Measurements from ENCODE around the gene ALK.
A peak's percentile ranks its signal among the peaks of the same experiment; 100 is the strongest.

The ALK gene

GRCh38 chr2:29253026-29253425 is 668.4 kb downstream of the ALK start:
- DNase-seq = peak; percentile 22

GRCh38 chr2:29251406-29251805 is 670.0 kb downstream of the ALK start:
- DNase-seq = peak; percentile 46

DNA sequence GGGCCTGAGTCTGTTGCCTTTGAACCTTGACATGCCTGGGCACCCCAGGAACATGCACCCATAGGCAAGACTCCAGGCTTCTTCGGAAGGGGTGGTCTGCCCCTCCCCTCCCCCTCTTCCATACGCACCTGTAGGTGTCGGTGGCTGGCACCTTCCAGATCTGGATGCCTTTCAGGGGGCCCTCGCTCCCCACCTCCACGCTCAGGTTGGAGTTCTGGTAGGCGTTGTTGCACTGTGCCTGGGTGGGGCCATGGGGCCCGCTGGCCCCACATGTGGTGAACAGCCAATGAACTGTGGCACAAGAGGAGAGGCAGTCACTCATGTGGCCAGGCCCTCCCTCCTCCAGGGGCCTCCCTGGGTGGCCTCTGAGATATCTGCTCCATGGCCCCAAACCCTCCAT is 670.4 kb downstream of the ALK start:
- DNase-seq = peak; percentile 46

DNA sequence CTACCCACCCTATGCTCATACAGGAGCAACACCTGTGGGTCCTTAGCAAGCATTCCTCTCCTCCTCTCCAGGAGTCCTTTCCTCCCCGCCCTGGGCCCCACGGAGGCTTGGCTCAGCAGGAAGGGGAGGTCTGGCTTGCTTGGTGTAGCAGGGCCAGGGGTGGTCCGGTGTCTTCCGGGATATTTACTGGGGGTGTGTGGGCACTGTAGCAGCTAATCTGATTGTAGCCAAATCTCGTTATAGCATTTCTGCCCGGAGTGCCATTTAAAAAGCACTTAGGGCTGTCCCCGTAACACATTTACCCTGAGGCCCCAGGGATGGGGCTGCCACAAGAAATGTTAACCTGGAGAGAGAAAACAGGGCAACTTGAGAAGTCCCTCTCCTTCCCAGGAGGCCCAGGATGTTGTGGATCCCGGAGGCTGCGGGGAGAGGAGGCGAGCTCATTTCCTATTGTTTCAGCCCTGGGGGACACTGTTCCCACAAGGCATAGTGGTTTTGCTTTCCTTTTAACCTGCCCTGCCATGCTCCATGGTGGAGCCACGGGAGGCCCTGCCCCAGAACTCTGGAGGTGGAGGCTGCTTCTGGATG is 671.6 kb downstream of the ALK start:
- DNase-seq = peak; percentile 19

GRCh38 chr2:29247336-29247914 is 674.0 kb downstream of the ALK start:
- peak; percentile 53 for DNase-seq

DNA sequence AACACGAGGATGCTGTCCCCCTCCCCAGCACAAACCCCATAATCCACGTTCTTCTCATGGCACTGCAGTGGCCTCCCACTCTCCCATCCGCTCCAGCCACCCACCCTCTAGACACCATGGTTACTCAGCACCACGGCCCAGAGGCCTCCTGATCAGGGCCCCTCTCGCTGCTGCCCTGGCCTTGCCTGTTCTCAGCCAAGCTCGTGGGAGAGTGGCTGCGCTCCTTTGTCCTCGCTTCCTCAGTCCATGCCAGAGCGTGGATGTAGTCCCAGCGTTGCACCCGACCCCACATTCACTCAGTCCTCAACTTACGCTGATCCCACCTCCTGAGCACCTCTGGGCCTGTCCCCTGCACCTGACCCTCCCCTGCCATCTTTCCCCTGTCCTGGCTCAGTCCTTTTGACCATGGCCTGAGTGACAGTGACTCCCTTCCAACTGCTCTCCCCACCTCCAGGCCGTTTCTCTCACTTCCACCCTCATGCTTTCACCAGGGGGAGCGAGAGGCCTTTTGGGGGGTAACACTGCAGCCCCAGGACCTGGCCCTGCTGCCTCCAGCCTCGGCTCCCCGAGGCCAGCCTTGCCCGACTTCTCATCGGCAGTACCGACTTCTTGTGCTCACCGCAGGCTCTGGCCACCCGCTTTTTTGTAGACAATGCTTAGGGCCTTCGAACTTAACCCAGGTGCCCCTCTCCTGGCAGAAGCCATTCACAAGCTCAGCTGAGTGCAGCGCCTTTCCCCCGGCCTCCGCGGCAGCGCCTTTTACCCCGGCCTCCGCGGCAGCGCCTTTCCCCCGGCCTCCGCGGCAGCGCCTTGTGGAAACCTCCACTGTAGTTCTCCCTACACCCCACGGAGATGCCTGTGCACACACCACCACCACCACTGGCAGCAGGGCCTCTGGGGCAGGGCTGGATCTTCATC is 674.7 kb downstream of the ALK start:
- DNase-seq = peak; percentile 60

GRCh38 chr2:29245742-29246382 is 675.5 kb downstream of the ALK start:
- DNase-seq = peak; percentile 56

- DNase-seq = peak; percentile 39
These were observed 676.2 kb downstream of the ALK start for GRCh38 chr2:29245035-29245741.

- DNase-seq = peak; percentile 39
These were observed 678.6 kb downstream of the ALK start for GRCh38 chr2:29242621-29243375.

DNA sequence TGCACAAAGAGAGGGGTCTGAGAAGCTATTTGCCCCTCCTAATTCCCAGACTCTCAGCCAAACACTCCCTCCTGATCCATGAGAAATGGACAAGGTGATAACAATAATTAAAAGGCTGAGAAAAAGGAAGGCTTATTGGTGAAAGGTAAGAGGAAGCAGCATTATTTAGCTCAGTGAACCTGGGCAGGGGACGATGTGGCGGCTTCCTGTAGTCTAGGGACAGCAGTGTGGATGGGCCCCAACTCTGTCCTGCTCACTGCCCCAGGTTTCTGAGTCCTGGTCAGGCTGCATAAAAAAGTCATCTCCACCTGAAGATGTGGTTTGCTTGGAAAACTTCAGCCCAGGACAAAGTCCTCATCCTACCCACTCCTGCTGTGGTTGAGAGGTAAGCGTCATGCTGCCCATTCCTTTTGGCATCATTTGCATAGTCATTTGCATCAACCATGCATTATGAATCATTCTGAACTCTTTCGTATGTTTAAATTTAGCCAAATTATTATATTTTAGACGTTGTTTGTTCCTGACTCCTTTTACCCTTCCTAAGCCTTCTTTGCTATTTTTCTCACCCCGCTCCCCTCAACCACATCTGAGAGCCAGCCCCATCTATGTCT is 679.3 kb downstream of the ALK start:
- DNase-seq = peak; percentile 14

DNA sequence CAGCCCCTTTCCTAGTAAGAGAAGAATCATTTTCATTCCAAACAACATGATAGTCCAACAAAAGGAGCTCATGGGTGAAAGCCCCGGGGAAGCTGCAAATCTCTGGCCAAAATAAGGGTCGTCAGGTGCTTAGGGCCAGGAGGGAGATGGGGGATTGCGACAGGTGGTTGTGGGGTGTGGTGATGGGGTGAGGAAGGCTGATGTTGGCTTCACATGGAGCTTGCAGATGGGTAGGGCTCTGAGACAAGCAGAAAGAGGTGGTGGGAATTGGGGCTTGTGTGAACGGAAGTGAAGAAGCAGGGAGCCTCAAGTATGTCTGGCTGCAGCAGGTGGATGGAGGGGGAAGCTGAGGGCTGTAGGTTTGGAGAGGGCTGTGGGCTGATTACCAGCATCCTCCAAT is 680.0 kb downstream of the ALK start:
- DNase-seq = peak; percentile 16

DNA sequence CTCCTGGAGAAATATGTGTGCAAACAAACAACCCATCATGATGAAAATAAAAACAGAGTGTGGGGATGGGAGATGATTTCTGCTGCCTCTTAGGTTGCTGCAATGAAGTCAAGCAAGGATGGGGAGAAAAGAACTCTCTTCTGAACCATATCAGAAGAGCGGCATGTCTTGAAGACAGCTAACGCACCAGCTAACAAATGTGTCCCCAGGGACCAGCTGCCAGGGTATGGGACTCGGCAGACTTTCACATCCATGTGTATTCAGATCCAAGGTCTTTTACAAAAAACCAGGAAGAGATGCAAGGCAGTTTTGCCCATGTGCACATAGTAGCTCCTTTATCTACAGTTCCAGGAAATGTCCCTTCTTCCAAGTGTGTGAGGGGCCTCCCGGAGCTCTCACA is 680.8 kb downstream of the ALK start:
- no peak for DNase-seq

DNA sequence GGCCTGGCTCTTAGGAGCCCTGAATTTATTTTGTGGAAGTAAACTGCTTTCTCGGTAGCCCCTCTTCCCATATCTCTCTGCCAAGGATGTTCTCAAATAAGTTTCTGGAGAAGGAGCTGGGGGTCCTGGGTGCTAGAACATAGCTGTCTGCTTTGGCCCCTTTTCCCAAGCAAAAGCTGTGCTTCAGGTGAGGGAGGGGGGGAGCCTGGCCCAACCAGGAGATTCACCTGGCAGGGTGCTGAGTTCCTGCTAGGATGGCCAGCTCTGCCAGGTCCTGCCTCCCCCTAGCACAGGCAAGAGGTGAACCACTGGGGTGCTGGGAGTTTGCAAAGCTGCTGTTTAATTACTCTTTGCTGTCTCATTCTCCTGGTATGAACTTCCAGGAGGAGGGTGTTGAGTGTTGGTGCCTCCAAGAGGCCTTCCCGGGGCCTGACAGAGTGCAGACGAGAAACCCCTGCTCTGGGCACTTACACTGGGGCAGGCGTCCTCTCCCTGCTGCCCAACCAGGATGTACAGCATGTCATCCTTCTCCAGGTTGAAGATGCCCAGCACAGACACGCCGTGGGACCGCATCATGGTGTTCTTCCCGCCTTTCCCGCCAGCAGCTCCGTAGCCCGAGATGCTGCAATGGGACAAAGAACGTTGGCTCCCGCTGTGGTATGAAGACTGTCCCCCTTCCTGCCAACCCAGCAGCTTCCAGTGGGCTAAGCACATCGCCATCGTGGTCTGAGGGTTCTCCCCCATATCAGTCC is 682.0 kb downstream of the ALK start:
- peak; percentile 42 for DNase-seq

DNA sequence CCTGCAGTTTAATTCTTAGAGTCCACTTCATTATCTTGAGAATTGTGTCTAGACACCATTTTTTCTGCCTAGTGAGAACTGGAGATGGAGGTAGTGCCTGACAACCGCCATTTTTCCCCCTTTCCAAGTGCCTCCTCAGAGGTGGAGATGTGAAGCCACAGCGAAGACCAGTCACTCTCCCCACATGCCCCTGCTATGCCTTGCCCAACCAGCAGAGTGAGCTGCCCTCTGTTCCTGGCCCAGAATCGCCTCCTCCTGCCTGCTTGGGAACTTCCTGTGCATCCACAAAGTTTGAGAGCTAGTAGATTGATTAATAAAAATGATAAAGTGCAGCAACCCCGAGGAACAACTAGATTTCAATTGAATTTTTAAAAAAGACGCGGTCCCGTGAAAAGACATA is 682.9 kb downstream of the ALK start:
- peak; percentile 55 for DNase-seq

DNA sequence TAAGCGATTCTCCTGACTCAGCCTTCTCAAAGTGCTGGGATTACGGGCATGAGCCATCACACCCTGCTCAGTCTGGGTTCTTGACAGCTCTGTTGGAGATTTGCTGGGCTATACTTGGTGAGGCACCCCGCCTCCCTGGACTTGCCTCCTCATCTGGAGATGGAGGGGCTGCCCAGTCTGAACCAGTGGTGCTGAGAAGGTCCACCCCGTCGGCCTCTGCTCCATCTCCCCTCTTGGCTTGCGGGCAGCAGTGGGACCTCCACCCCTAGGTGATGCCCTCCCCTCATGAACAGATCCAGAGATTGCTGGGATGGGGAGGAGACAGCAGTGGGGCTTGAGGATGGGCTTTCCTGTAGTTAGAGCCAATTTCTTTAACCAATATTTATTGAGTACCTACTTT is 685.3 kb downstream of the ALK start:
- DNase-seq = peak; percentile 24

GRCh38 chr2:29235411-29235810 is 686.0 kb downstream of the ALK start:
- peak; percentile 4 for DNase-seq

GRCh38 chr2:29233428-29233827 is 688.0 kb downstream of the ALK start:
- DNase-seq = peak; percentile 49

GRCh38 chr2:29232041-29232440 is 689.3 kb downstream of the ALK start:
- DNase-seq = no peak

DNA sequence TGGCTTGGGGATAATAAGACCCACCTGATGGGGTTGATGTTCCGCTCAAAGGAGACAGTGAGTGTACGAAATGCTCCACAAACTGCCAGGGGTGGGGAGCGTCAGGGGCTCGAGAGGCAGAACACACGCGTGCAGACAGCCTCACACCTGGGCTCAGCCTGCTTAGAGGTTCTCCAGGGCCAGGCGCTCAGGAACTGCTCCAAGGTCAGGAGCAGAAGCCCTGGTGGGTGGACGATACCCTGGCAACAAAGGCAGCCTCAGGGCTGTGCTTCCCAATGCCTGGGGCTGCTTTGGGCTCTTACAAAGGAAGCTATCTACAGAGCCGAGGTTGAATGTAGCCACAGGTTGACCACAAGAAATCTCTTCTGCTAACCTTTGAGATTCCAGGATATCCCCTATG is 691.7 kb downstream of the ALK start:
- no peak for DNase-seq

DNA sequence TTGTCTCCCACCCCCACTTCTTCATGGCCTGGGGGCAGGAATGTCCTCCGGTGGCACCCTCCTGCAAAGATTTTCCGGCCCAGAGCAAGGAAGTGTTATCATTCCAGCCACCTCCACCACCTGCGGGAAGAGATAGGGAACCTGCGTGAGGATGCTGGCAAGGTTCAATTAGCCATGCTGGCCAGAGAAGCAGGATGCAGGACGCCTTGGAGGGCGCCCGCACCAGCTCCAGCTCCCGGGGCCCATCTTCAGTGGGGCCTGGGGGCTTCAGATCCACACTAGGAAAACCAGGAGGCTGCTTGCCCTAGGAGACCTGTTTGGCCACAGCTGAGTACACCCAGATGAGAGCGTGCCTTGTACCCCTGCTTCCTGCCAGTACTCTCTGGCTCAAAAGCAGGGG is 692.4 kb downstream of the ALK start:
- DNase-seq = no peak
